Measurements from ENCODE around the gene SLC6A11.

The SLC6A11 gene

GRCh38 chr3:10946526-10946925, 130.5 kb downstream of the SLC6A11 start:
- in situ Hi-C loops (cut with HindIII; ENCODE audit: low sequenced_read_pairs) = no loop called here
- no peak for TF ChIP-seq CTCF (IDR thresholded peaks at IDR 0.05; ENCODE audit: low read depth, low read length)

GRCh38 chr3:10948326-10948725, 132.3 kb downstream of the SLC6A11 start:
- H3K4me3 ChIP-seq (ENCODE audit: low read depth, low read length) = no peak overlapping the region
- no peak for DNase-seq (ENCODE audit: low read depth, low spot score)
- no peak for TF ChIP-seq CTCF (IDR thresholded peaks at IDR 0.05; ENCODE audit: low read depth, low read length)
- in situ Hi-C loops (cut with HindIII; ENCODE audit: low sequenced_read_pairs) = no loop called here

More at GRCh38 chr3:10946526-10946925, 130.5 kb downstream of the SLC6A11 start:
- DNase-seq (ENCODE audit: low read depth, low spot score) = no peak
- H3K4me3 ChIP-seq (ENCODE audit: low read depth, low read length) = no peak overlapping the region

GRCh38 chr3:10949197-10949596, 133.2 kb downstream of the SLC6A11 start:
- in situ Hi-C loops (cut with HindIII; ENCODE audit: low sequenced_read_pairs) = no loop called here
- H3K4me3 ChIP-seq (ENCODE audit: low read depth, low read length) = no peak overlapping the region
- no peak for TF ChIP-seq CTCF (IDR thresholded peaks at IDR 0.05; ENCODE audit: low read depth, low read length)
- no peak for DNase-seq (ENCODE audit: low read depth, low spot score)

- DNase-seq (ENCODE audit: low read depth, low spot score) = peak; percentile 58
- in situ Hi-C loops (cut with HindIII; ENCODE audit: low sequenced_read_pairs) = no loop called here
- TF ChIP-seq CTCF (IDR thresholded peaks at IDR 0.05; ENCODE audit: low read depth, low read length) = peak; percentile 82
- no peak overlapping the region for H3K4me3 ChIP-seq (ENCODE audit: low read depth, low read length)
Measured at GRCh38 chr3:10950476-10951294, 134.7 kb downstream of the SLC6A11 start.

- DNase-seq (ENCODE audit: low read depth, low spot score) = no peak
- H3K4me3 ChIP-seq (ENCODE audit: low read depth, low read length) = no peak overlapping the region
- in situ Hi-C loops (cut with HindIII; ENCODE audit: low sequenced_read_pairs) = no loop called here
- no peak for TF ChIP-seq CTCF (IDR thresholded peaks at IDR 0.05; ENCODE audit: low read depth, low read length)
Measured at GRCh38 chr3:10951295-10951926, 135.4 kb downstream of the SLC6A11 start.

- DNase-seq (ENCODE audit: low read depth, low spot score) = no peak
- H3K4me3 ChIP-seq (ENCODE audit: low read depth, low read length) = no peak overlapping the region
- TF ChIP-seq CTCF (IDR thresholded peaks at IDR 0.05; ENCODE audit: low read depth, low read length) = no peak
- in situ Hi-C loops (cut with HindIII; ENCODE audit: low sequenced_read_pairs) = no loop called here
Measured at GRCh38 chr3:10952525-10952924, 136.5 kb downstream of the SLC6A11 start.

Data from astrocyte of the spinal cord (primary cell).